Measurements from ENCODE around the gene AK2.

AK2 gene

GRCh38 chr1:33021567-33022431 is 14.9 kb downstream of the AK2 start:
- DNase-seq = no peak

- no peak for DNase-seq
Observed at GRCh38 chr1:33018112-33018511, 18.6 kb downstream of the AK2 start.

- DNase-seq = no peak
Observed at GRCh38 chr1:33017175-33017574, 19.5 kb downstream of the AK2 start.

- DNase-seq = no peak
Observed at GRCh38 chr1:33015216-33015615, 21.5 kb downstream of the AK2 start.

- DNase-seq = no peak
Observed at GRCh38 chr1:33014464-33015163, 22.1 kb downstream of the AK2 start.

GRCh38 chr1:33013791-33014190 is 22.9 kb downstream of the AK2 start:
- DNase-seq = no peak

- no peak for DNase-seq
Observed at GRCh38 chr1:33012165-33012564, 24.5 kb downstream of the AK2 start.

- no peak for DNase-seq
Observed at GRCh38 chr1:33010932-33011731, 25.6 kb downstream of the AK2 start.

GRCh38 chr1:33009561-33009960 is 27.1 kb downstream of the AK2 start:
- no peak for DNase-seq

GRCh38 chr1:33008051-33008914 is 28.4 kb downstream of the AK2 start:
- no peak for DNase-seq

GRCh38 chr1:33007190-33008050 is 29.3 kb downstream of the AK2 start:
- no peak for DNase-seq

- DNase-seq = no peak
Observed at GRCh38 chr1:33005838-33006421, 30.8 kb downstream of the AK2 start.

- DNase-seq = no peak
Observed at GRCh38 chr1:33005117-33005837, 31.4 kb downstream of the AK2 start.

- no peak for DNase-seq
Observed at GRCh38 chr1:33004613-33005012, 32.1 kb downstream of the AK2 start.

GRCh38 chr1:33003657-33004056 is 33.0 kb downstream of the AK2 start:
- no peak for DNase-seq

- no peak for DNase-seq
Observed at GRCh38 chr1:33002006-33002405, 34.7 kb downstream of the AK2 start.

GRCh38 chr1:33001282-33001681 is 35.4 kb downstream of the AK2 start:
- DNase-seq = no peak

- DNase-seq = no peak
Observed at GRCh38 chr1:33000427-33001026, 36.2 kb downstream of the AK2 start.

- no peak for DNase-seq
Observed at GRCh38 chr1:32998997-32999396, 37.7 kb downstream of the AK2 start.

GRCh38 chr1:32998064-32998463 is 38.6 kb downstream of the AK2 start:
- DNase-seq = no peak
